ENCODE measurements around the gene GEMIN7. TPM values are rescaled to one million over a fixed set of nuclear protein-coding genes. Genes with fewer than 3 reads are reported as not detected.

The GEMIN7 gene
- total and polyA plus RNA-seq, 2 donors (not counting 1 experiment from before 2014, with no cell fraction given) = 15.7 to 18.0 TPM

GRCh38 chr19:45040059-45040771 lies 38.8 kb upstream of the GEMIN7 start:
- Histone ChIP-seq H3K4me1 (ENCODE audit: control insufficient read depth, extremely low read depth, insufficient read depth, low read length) (peaks cover 7% of the 10 kb centered on the region), H3K36me3 (ENCODE audit: control insufficient read depth, insufficient read depth, low read length) (peaks cover 15% of the 10 kb centered on the region), H3K9ac (ENCODE audit: insufficient read depth, low read length) (no peak overlapping the region), H3K4me3 (replicated peaks in 1 of 4; ENCODE audit: control extremely low read depth in 1 of 4, insufficient read depth in 1 of 4, low read depth in 3 of 4, low read length in 4 of 4) (peak overlapping the region; percentile 82 to 92 (median 87)), H3K27me3 (ENCODE audit: control insufficient read depth, insufficient read depth, low read length) (no peaks in the 10 kb centered on the region), H3K9me3 (ENCODE audit: control insufficient read depth, insufficient read depth, low read depth, low read length) (no peaks in the 10 kb centered on the region), H3K79me2 (ENCODE audit: control insufficient read depth, insufficient read depth, low read length) (peaks cover 43% of the 10 kb centered on the region), H3K27ac (ENCODE audit: insufficient read depth, low read length) (peak overlapping the region; percentile 18), H3K4me2 (ENCODE audit: extremely low read depth, insufficient read depth, low read length) (peak overlapping the region; percentile 98), H2AFZ (ENCODE audit: low read length) (no peak overlapping the region), H4K20me1 (ENCODE audit: control insufficient read depth, extremely low read depth, insufficient read depth, low read length) (no peaks in the 10 kb centered on the region)
- DNase-seq (ENCODE audit: low read depth in 2 of 2) = no peak
- TF ChIP-seq CTCF (conservative IDR thresholded peaks at IDR 0.05 in 1 of 2, IDR thresholded peaks at IDR 0.05 in 1 of 2; ENCODE audit: low read depth in 1 of 2, low read length in 2 of 2) = no peak
- no peak for TF ChIP-seq EZH2 (IDR thresholded peaks at IDR 0.05; ENCODE audit: low read length, missing control alignments)

GRCh38 chr19:45041125-45041524 lies 37.9 kb upstream of the GEMIN7 start:
- Histone ChIP-seq H4K20me1 (ENCODE audit: control insufficient read depth, extremely low read depth, insufficient read depth, low read length) (no peaks in the 10 kb centered on the region), H3K9ac (ENCODE audit: insufficient read depth, low read length) (no peak overlapping the region), H3K4me2 (ENCODE audit: extremely low read depth, insufficient read depth, low read length) (no peak overlapping the region), H3K79me2 (ENCODE audit: control insufficient read depth, insufficient read depth, low read length) (peaks cover 51% of the 10 kb centered on the region), H2AFZ (ENCODE audit: low read length) (no peak overlapping the region), H3K4me3 (replicated peaks in 1 of 4; ENCODE audit: control extremely low read depth in 1 of 4, insufficient read depth in 1 of 4, low read depth in 3 of 4, low read length in 4 of 4) (no peak overlapping the region), H3K27me3 (ENCODE audit: control insufficient read depth, insufficient read depth, low read length) (no peaks in the 10 kb centered on the region), H3K27ac (ENCODE audit: insufficient read depth, low read length) (no peak overlapping the region), H3K36me3 (ENCODE audit: control insufficient read depth, insufficient read depth, low read length) (peaks cover 21% of the 10 kb centered on the region), H3K9me3 (ENCODE audit: control insufficient read depth, insufficient read depth, low read depth, low read length) (no peaks in the 10 kb centered on the region), H3K4me1 (ENCODE audit: control insufficient read depth, extremely low read depth, insufficient read depth, low read length) (peaks cover 7% of the 10 kb centered on the region)
- TF ChIP-seq EZH2 (IDR thresholded peaks at IDR 0.05; ENCODE audit: low read length, missing control alignments) (no peak), CTCF (conservative IDR thresholded peaks at IDR 0.05 in 1 of 2, IDR thresholded peaks at IDR 0.05 in 1 of 2; ENCODE audit: low read depth in 1 of 2, low read length in 2 of 2) (no peak)
- no peak for DNase-seq (ENCODE audit: low read depth in 2 of 2)

GRCh38 chr19:45045671-45046353 lies 33.2 kb upstream of the GEMIN7 start:
- TF ChIP-seq EZH2 (IDR thresholded peaks at IDR 0.05; ENCODE audit: low read length, missing control alignments) (no peak), CTCF (conservative IDR thresholded peaks at IDR 0.05 in 1 of 2, IDR thresholded peaks at IDR 0.05 in 1 of 2; ENCODE audit: low read depth in 1 of 2, low read length in 2 of 2) (no peak)
- Histone ChIP-seq H3K36me3 (ENCODE audit: control insufficient read depth, insufficient read depth, low read length) (peaks cover 19% of the 10 kb centered on the region), H4K20me1 (ENCODE audit: control insufficient read depth, extremely low read depth, insufficient read depth, low read length) (no peaks in the 10 kb centered on the region)

More at GRCh38 chr19:45045671-45046353, 33.2 kb upstream of the GEMIN7 start:
- Histone ChIP-seq H3K9me3 (ENCODE audit: control insufficient read depth, insufficient read depth, low read depth, low read length) (no peaks in the 10 kb centered on the region), H3K79me2 (ENCODE audit: control insufficient read depth, insufficient read depth, low read length) (peaks cover 62% of the 10 kb centered on the region), H3K27me3 (ENCODE audit: control insufficient read depth, insufficient read depth, low read length) (no peaks in the 10 kb centered on the region), H3K4me2 (ENCODE audit: extremely low read depth, insufficient read depth, low read length) (no peak overlapping the region), H3K27ac (ENCODE audit: insufficient read depth, low read length) (no peak overlapping the region), H3K9ac (ENCODE audit: insufficient read depth, low read length) (no peak overlapping the region), H3K4me1 (ENCODE audit: control insufficient read depth, extremely low read depth, insufficient read depth, low read length) (no peaks in the 10 kb centered on the region), H3K4me3 (replicated peaks in 1 of 4; ENCODE audit: control extremely low read depth in 1 of 4, insufficient read depth in 1 of 4, low read depth in 3 of 4, low read length in 4 of 4) (no peak overlapping the region), H2AFZ (ENCODE audit: low read length) (no peak overlapping the region)
- no peak for DNase-seq (ENCODE audit: low read depth in 2 of 2)
